ENCODE measurements around the gene CTDP1.

Gene CTDP1

GRCh38 chr18:79641722-79642497 is 37.7 kb upstream of the CTDP1 start:
- TF ChIP-seq CTCF (IDR thresholded peaks at IDR 0.05), result no peak
- H3K36me3 ChIP-seq, result no peaks in the 10 kb centered on the region
- H3K4me3 ChIP-seq (ENCODE audit: low read depth in 1 of 2, low read length in 1 of 2), result no peak overlapping the region
- no peak overlapping the region for H3K27ac ChIP-seq
- H3K27me3 ChIP-seq, result peaks cover 49% of the 10 kb centered on the region
- H3K4me1 ChIP-seq (ENCODE audit: control insufficient read depth in 1 of 2, insufficient read depth in 1 of 2, low read depth in 1 of 2, low read length in 1 of 2), result peaks cover 17 to 19% of the 10 kb centered on the region in 2 experiments
- H3K9me3 ChIP-seq, result no peaks in the 10 kb centered on the region

- Histone ChIP-seq H3K36me3 (no peaks in the 10 kb centered on the region), H3K27ac (no peak overlapping the region), H3K4me3 (ENCODE audit: low read depth in 1 of 2, low read length in 1 of 2) (no peak overlapping the region), H3K9me3 (no peaks in the 10 kb centered on the region), H3K4me1 (ENCODE audit: control insufficient read depth in 1 of 2, insufficient read depth in 1 of 2, low read depth in 1 of 2, low read length in 1 of 2) (peaks cover 17 to 19% of the 10 kb centered on the region in 2 experiments), H3K27me3 (peaks cover 42% of the 10 kb centered on the region)
- no peak for TF ChIP-seq CTCF (IDR thresholded peaks at IDR 0.05)
Measured at GRCh38 chr18:79642626-79643025, 37.0 kb upstream of the CTDP1 start.

GRCh38 chr18:79643054-79643984 is 36.3 kb upstream of the CTDP1 start:
- peaks cover 17 to 19% of the 10 kb centered on the region in 2 experiments for H3K4me1 ChIP-seq (ENCODE audit: control insufficient read depth in 1 of 2, insufficient read depth in 1 of 2, low read depth in 1 of 2, low read length in 1 of 2)
- H3K9me3 ChIP-seq, result no peaks in the 10 kb centered on the region
- H3K27me3 ChIP-seq, result peaks cover 35% of the 10 kb centered on the region
- no peak for TF ChIP-seq CTCF (IDR thresholded peaks at IDR 0.05)
- H3K4me3 ChIP-seq (ENCODE audit: low read depth in 1 of 2, low read length in 1 of 2), result no peak overlapping the region
- H3K36me3 ChIP-seq, result no peaks in the 10 kb centered on the region
- no peak overlapping the region for H3K27ac ChIP-seq

- H3K27me3 ChIP-seq, result peaks cover 27% of the 10 kb centered on the region
- peaks cover 17 to 19% of the 10 kb centered on the region in 2 experiments for H3K4me1 ChIP-seq (ENCODE audit: control insufficient read depth in 1 of 2, insufficient read depth in 1 of 2, low read depth in 1 of 2, low read length in 1 of 2)
- H3K9me3 ChIP-seq, result no peaks in the 10 kb centered on the region
- H3K4me3 ChIP-seq (ENCODE audit: low read depth in 1 of 2, low read length in 1 of 2), result no peak overlapping the region
- peak; percentile 80 for TF ChIP-seq CTCF (IDR thresholded peaks at IDR 0.05)
- no peaks in the 10 kb centered on the region for H3K36me3 ChIP-seq
- H3K27ac ChIP-seq, result no peak overlapping the region
Measured at GRCh38 chr18:79644006-79644665, 35.5 kb upstream of the CTDP1 start.

DNA sequence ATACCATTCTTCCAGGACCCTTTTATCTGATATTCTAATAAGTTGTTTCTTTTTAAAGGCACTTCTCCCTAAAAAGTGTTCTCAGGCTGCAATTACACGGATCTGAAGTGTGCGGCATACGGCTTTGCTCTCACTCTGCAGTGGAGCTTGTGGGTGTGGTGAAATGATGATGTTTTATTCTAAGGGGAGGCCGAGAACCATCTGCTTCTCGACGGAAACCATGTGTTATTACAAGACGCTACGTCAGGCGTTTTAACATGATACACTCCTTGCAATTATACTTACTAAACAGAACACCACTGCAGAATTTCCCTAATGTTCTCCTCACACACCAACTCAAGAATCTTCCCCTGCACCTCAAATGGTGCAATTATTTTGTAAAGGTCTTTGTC is 34.9 kb upstream of the CTDP1 start:
- no peak overlapping the region for H3K4me3 ChIP-seq (ENCODE audit: low read depth in 1 of 2, low read length in 1 of 2)
- no peak for TF ChIP-seq CTCF (IDR thresholded peaks at IDR 0.05)
- H3K36me3 ChIP-seq, result no peaks in the 10 kb centered on the region
- no peaks in the 10 kb centered on the region for H3K9me3 ChIP-seq
- H3K27me3 ChIP-seq, result peaks cover 21% of the 10 kb centered on the region
- H3K4me1 ChIP-seq (ENCODE audit: control insufficient read depth in 1 of 2, insufficient read depth in 1 of 2, low read depth in 1 of 2, low read length in 1 of 2), result peaks cover 17 to 19% of the 10 kb centered on the region in 2 experiments
- H3K27ac ChIP-seq, result no peak overlapping the region

Data from neutrophil (primary cell).